ENCODE data around the gene CIBAR2. TPM values are rescaled to one million over a fixed set of nuclear protein-coding genes. Genes with fewer than 3 reads are reported as not detected.

The CIBAR2 gene
- total RNA-seq, 4 donors from 2014 or later = 0.79 TPM; not detected in 3

DNA sequence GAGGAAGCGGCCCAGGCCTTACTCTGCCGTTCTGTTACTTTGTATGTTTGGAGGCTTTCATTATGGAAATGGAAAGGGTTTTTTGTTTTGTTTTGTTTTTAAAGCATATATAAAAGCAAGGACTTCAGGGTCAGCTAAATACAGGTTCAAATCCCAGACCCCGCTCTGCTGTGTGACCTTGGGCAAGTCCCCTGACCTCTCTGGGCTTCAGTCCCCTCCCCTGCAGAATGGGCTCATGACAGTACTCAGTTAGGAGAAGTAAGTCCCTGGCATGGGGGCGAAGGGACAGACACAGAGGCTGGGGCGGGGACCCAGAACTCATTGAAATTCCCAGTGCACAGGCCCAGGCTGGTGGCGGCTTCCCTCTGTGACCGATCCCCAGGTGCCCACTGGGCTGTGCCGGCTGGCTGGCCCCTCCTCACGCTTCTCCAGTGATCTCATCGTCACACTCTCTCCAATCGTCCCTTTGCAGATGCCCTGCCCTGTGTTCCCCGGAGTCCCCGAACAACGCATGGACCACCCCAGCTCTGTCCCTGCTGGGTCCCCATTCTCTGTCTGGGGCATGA lies 979 bp upstream of the CIBAR2 start:
- DNase-seq = no peak
- Histone ChIP-seq H3K9me3 (no peaks in the 10 kb centered on the region), H3K27me3 (no peaks in the 10 kb centered on the region), H3K4me1 (peaks cover 3 to 8% (median 8%) of the 10 kb centered on the region in 4 donors), H3K4me3 (no peak overlapping the region), H3K36me3 (no peaks in the 10 kb centered on the region), H3K27ac (no peak overlapping the region)
- 83 to 90% methylated on average over 2 to 13 of the region's 14 CpGs for WGBS, 2 donors (ENCODE audit: low coverage in 1 of 2)
- intact Hi-C loops (cut with DNase I; ENCODE audit: low total_unique reads) = loop anchor here (5.0 to 10.0 kb wide), 3 partner anchors 62 to 602 kb away; no protein-coding TSS in a partner anchor
- TF ChIP-seq, protein P1, sequence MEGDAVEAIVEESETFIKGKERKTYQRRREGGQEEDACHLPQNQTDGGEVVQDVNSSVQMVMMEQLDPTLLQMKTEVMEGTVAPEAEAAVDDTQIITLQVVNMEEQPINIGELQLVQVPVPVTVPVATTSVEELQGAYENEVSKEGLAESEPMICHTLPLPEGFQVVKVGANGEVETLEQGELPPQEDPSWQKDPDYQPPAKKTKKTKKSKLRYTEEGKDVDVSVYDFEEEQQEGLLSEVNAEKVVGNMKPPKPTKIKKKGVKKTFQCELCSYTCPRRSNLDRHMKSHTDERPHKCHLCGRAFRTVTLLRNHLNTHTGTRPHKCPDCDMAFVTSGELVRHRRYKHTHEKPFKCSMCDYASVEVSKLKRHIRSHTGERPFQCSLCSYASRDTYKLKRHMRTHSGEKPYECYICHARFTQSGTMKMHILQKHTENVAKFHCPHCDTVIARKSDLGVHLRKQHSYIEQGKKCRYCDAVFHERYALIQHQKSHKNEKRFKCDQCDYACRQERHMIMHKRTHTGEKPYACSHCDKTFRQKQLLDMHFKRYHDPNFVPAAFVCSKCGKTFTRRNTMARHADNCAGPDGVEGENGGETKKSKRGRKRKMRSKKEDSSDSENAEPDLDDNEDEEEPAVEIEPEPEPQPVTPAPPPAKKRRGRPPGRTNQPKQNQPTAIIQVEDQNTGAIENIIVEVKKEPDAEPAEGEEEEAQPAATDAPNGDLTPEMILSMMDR (IDR thresholded peaks at IDR 0.05) = no peak
- TF ChIP-seq POLR2AphosphoS5 (IDR thresholded peaks at IDR 0.05) (no peak), POLR2A (IDR thresholded peaks at IDR 0.05) (no peak), EP300 (IDR thresholded peaks at IDR 0.05; ENCODE audit: low read depth) (no peak)
- in situ Hi-C loops (cut with MboI; ENCODE audit: low pct_ligation_motif_present in 1 of 4, low pct_unique_long_range_greater_than_20kb in 1 of 4, low sequenced_read_pairs in 3 of 4) = no loop called here

DNA sequence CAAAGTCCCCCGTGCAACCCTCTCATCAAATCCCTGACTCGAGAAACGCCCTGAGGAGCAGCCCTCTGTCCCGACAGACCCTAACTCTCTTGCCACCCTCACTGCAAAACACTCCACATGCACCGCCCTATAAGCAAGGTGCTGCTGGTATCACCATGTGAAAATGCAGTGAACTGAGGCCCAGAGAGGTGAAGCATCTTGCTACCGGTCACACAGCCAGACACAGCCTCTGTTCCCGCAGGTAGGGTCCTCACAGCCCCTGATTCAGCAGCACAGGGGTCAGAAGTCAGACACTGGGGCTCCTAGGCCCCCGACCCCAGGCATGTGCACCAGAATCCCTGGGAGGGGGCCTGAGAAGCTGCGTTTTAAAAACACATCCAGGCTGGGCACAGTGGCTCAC lies 1.1 kb downstream of the CIBAR2 start:
- TF ChIP-seq POLR2A (IDR thresholded peaks at IDR 0.05) (no peak), EP300 (IDR thresholded peaks at IDR 0.05; ENCODE audit: low read depth) (no peak), POLR2AphosphoS5 (IDR thresholded peaks at IDR 0.05) (no peak)
- TF ChIP-seq, protein P1 (IDR thresholded peaks at IDR 0.05) = no peak
- Histone ChIP-seq H3K27ac (no peak overlapping the region), H3K9me3 (no peaks in the 10 kb centered on the region), H3K4me3 (no peak overlapping the region), H3K36me3 (no peaks in the 10 kb centered on the region), H3K27me3 (no peaks in the 10 kb centered on the region), H3K4me1 (peaks cover 3 to 8% (median 8%) of the 10 kb centered on the region in 4 donors)
- intact Hi-C loops (cut with DNase I; ENCODE audit: low total_unique reads) = loop anchor here (5.0 to 10.0 kb wide), 3 partner anchors 64 to 604 kb away; no protein-coding TSS in a partner anchor
- 85% methylated on average over 9 of the region's 9 CpGs; no CpG with 5 or more reads in 1 of the 2 donors for WGBS, 2 donors (ENCODE audit: low coverage in 1 of 2)
- no peak for DNase-seq
- in situ Hi-C loops (cut with MboI; ENCODE audit: low pct_ligation_motif_present in 1 of 4, low pct_unique_long_range_greater_than_20kb in 1 of 4, low sequenced_read_pairs in 3 of 4) = no loop called here

DNA sequence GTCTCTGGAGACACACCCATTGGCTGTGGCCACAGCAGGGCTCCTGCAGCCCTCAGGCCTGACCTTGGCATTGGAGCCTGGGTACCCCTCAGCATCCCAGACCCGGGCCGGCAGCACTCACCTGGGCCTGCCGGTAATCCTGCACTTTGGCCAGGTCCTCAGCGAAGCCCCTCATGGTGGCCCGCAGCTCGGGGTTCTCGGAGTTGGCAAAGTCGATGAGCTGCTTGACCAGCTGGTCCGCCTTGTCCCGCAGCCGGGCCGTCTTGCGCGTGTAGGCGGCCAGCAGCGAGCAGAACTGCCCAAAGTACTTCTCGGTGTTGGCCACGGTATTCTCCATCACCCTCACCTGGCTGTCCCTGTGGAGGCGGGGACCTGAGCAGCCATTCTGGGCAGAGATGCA lies 2.2 kb downstream of the CIBAR2 start:
- in situ Hi-C loops (cut with MboI; ENCODE audit: low pct_ligation_motif_present in 1 of 4, low pct_unique_long_range_greater_than_20kb in 1 of 4, low sequenced_read_pairs in 3 of 4) = no loop called here
- no peaks in the 10 kb centered on the region for H3K36me3 ChIP-seq

DNA sequence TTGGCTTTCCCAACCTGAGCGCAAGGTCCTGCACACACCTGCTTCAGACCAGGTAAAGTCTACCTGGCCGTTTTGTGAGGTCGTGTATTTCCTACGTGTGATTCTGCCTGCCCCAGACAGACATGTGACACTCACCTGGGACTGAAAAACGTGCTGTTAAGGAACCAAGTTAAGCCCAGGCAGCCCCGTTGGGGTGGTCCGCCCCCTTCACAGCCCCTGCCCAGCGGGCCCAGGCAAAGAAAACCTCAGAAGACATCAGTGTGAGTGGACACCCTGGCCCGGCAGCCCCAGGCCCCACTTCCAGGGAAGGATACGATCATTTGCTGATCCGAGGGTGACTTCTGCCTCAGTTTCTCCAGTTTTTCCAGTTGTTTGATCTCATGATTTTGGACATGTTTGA lies 4.7 kb downstream of the CIBAR2 start:
- Histone ChIP-seq H3K36me3 (no peaks in the 10 kb centered on the region), H3K4me3 (no peak overlapping the region), H3K27me3 (no peaks in the 10 kb centered on the region), H3K4me1 (peaks cover 0 to 3% (median 0%) of the 10 kb centered on the region in 4 donors), H3K9me3 (no peaks in the 10 kb centered on the region), H3K27ac (no peak overlapping the region)
- 79% methylated on average over 11 of the region's 11 CpGs; no CpG with 5 or more reads in 1 of the 2 donors for WGBS, 2 donors (ENCODE audit: low coverage in 1 of 2)
- in situ Hi-C loops (cut with MboI; ENCODE audit: low pct_ligation_motif_present in 1 of 4, low pct_unique_long_range_greater_than_20kb in 1 of 4, low sequenced_read_pairs in 3 of 4) (no loop called here), intact Hi-C loops (cut with DNase I; ENCODE audit: low total_unique reads) (no loop called here)
- TF ChIP-seq, protein P1 (IDR thresholded peaks at IDR 0.05) = no peak
- TF ChIP-seq POLR2A (IDR thresholded peaks at IDR 0.05) (no peak), POLR2AphosphoS5 (IDR thresholded peaks at IDR 0.05) (no peak), EP300 (IDR thresholded peaks at IDR 0.05; ENCODE audit: low read depth) (no peak)
- DNase-seq = no peak

More for the DNA sequence above, 2.2 kb downstream of the CIBAR2 start:
- H3K4me3 ChIP-seq = no peak overlapping the region
- no peak for DNase-seq
- WGBS, 2 donors (ENCODE audit: low coverage in 1 of 2) = 95% methylated on average over 19 of the region's 19 CpGs; no CpG with 5 or more reads in 1 of the 2 donors
- no peak for TF ChIP-seq POLR2AphosphoS5 (IDR thresholded peaks at IDR 0.05)
- TF ChIP-seq EP300 (IDR thresholded peaks at IDR 0.05; ENCODE audit: low read depth) = no peak
- no peak for TF ChIP-seq POLR2A (IDR thresholded peaks at IDR 0.05)
- TF ChIP-seq, protein P1 (IDR thresholded peaks at IDR 0.05) = no peak
- H3K27ac ChIP-seq = no peak overlapping the region
- no peaks in the 10 kb centered on the region for H3K9me3 ChIP-seq
- H3K4me1 ChIP-seq = peaks cover 2 to 6% (median 5%) of the 10 kb centered on the region in 4 donors
- intact Hi-C loops (cut with DNase I; ENCODE audit: low total_unique reads) = loop anchor here (5.0 to 10.0 kb wide), 3 partner anchors 65 to 605 kb away; no protein-coding TSS in a partner anchor
- H3K27me3 ChIP-seq = no peaks in the 10 kb centered on the region
